ENCODE results near the gene CDC45.

The CDC45 gene

DNA sequence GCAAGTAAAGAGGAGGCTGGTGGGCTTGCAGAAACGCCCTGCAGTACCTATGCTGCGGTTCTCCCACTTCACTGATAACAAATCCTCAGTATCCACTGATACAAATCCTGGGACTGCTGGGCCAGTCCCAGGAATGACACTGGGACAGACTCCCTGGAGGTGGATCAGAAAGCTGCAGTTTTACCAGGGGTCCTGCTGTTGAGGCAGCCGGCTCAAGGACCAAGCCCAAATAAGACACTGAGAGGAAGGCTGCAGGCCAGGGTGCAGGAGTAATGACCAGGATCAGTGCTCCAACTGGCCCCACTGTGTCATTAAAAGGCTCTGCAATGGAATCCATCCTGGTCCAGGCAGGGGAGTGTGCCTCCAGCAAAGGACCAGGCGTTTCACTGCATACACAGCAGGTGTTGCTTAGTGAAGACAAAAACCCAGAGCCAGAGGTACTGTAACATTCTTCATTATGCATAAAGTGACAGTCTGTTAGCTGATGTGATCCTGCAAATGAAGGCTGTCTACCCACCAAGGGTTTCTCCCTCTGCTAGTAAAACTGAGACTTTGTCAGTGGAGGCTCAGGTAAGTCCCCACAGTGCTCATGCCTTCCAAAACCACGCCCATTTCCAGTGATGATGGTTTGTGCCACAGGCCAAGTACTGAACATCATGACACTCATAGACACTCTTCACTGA is 30.8 kb upstream of the CDC45 start:
- no peak for DNase-seq

DNA sequence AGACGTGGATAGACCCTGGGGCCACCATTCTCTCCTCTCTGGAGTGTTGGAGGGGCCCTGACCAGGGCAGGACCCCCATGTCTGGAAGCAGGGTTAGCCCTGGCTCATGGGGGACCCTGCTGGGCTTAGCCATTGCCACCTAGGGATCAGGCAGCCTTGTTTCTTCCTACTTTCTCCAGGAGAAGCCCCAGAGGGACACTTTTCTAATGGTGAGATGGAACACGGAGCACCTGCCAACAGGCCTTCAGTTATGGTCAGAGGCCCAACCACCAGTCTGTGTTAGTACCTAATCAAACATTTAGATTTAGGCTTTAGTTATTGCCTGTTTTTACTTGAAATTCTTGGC is 30.3 kb upstream of the CDC45 start:
- DNase-seq, result no peak

DNA sequence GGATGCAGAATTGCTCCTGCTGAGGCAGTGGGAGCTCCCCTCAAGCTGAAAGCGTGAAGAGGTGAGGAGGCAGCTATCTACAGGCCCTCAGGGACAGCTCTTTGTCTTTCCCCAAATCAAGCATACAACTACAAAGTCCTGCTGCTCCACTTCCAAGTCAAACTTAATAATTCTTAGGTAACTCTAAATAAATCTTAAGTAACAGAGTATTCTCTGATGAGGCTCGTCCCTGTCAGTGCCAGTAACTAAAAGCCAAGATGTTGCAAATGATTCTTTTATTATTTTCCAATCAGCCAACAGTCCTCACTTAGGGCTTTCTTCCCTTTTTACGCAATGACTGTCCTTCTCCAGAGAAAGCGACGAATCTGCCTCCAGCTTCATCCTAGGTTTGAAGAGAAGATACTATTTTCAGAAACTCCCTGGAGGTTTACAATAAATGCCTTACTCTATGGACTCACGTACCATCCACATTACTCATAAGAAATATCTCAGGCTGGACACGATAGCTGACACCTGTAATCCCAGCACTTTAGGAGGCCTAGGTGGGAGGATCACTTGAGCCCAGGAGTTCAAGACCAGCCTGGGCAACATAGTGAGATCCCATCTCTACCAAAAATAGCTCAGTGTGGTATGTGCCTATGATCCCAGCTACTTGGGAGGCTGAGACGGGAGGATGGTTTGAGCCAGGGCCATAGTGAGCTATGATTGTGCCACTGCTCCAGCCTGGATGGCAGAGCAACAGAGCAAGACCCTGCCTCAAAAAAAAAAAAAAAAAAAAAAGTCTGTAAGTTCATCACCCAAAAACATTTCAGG is 29.2 kb upstream of the CDC45 start:
- DNase-seq, result no peak

DNA sequence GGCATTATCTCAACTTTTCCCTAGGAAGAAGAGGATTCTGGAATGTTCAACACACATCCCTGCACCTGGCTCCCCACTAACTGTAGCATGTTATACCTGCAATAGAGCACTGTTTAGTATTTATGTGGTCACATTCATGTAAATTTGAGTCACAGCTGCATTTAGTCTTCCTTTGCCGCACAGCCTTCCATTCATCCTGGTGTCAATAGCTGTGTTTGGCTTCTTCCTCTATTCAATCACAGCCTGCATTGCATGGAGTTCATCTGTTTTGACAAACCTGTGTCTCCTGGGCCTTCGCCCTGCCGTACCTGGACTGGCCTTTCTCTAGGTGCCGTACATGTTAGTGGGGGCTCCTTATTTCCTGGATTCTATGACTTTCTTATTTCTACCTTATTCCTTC is 28.1 kb upstream of the CDC45 start:
- DNase-seq, result no peak

DNA sequence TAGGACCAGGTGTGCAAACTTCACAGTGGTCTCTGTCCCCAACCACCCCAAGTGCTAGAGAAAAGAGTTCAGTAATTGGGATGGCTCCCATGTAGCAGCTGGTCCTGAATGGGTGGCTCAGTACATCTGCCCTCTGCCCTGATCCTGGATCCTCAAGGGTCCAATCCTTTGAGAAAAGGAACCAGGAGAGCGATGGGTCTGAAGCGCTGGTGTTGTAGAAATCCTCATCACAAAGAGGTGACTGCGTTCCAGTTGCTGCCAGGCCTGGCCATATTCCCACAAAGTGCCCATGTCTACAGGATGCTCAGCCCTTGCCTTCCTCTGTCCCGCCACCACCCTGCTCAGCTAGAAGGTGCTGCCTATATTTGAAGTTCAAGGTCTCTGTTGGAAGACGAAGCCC is 26.0 kb upstream of the CDC45 start:
- no peak for DNase-seq

DNA sequence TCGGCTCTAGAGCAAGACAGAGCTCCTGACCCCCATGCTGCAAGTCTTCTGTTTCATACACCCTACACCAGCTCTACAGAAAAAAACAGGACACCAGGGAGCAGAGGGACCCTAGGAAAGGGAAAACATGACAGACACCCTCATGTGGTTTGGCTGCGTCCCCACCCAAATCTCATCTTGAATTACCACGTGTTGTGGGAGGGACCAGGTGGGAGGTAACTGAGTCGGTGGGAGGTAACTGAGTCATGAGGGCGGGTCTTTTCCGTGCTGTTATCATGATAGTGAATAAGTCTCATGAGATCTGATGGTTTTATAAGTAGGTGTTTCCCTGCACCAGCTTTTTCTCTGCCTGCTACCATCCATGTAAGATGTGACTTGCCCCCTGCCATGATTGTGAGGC is 25.6 kb upstream of the CDC45 start:
- DNase-seq, result peak; percentile 20

DNA sequence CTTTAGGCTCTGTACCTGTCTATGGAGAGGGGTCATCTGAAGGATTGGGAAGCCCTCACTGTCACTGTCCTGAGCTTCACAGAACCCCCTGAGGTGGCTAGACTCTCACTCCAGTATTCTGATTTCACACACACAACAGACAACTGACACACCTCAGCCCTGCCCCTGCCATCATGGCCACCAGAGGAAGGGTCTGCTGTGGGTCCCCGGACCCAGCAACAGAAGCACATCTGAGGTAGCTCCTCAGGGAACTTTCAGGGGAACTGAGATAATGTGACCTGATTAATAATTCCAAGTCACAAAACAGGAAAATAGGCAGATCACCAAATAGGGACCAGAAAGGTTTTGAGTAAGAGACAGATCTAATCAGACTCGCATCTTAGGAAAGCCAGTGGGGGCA is 24.7 kb upstream of the CDC45 start:
- no peak for DNase-seq

DNA sequence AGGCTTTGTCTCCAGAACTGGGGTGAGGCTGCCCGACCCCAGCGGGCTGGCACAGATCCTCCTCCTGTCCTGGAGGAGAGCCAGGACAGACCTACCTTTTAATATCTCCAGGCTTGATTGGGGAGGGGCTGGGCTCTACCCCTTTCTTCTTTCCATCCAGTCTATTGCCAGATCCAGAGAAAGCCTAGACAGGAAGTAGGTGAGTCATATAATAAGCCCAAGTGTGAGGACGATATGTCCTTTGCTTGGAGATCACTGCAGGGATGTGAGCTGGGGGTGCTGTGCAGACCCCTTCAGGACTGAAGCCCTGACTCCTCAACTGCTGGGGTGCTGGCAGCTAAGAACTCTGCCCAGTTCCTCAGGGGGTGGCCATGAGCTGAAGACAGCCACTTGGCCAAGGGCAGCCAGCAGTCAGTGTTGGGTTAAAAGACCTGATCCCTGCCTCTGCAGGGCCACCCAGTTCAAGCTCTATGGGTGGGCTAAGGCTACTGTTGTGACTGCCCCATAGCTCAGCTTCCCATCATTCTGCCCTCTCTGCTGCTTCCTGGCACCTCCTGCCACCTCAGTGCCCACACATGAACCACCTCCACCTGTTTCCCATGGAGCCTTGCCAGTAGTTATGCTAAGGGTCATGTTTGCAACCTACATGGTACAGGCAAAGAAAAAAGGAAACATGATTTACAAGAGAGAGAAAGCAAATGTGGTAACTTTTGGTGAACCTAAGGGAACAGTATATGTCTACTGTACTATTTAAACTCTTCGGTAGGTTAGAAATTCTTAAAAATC is 23.9 kb upstream of the CDC45 start:
- DNase-seq, result no peak

DNA sequence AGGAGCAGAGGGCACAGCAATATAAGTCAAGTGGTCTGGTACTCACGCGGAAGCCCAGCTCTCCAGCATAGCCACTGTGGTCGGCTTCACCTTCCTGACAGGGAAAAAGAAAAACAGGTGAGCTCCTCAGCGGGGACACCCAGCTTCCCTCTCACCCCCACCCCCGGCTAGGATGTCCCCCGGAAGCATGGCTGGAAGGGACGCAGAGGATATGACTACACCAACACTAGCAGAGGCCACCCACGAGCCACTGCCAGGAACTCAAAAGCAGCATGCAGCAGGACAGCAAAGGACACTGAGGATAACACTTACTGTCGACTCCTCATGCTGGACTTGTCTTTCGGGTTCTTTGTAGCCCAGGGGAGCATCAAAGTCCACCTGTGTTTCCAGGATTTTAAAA is 23.2 kb upstream of the CDC45 start:
- DNase-seq, result no peak

DNA sequence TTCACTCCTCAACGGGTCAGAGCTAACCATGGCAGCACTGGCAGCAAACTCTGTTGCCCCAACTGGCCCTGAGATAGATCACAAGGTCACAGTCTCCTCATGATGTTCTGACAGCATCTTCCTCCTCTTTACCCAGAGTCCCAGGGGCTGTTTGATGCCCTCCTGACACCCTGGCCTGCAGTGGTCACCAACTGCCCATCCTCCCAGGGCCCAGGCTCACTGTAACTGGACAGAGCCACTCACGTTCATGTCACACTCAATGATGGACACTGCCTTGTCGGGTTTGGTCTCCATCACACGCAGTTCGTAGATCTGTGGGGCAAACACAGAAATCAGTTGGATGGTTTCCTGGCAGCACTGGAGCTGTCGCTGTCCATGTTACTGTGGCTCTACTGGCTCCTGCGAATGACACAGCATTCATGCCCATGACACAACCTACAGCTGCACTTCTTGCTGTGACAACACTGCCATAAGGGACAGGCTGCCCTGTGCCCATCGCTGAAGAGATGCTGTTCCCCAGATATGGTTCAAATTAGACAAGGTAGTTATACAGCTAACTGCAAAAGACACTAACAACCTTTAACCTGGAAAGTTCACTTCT is 21.8 kb upstream of the CDC45 start:
- no peak for DNase-seq

DNA sequence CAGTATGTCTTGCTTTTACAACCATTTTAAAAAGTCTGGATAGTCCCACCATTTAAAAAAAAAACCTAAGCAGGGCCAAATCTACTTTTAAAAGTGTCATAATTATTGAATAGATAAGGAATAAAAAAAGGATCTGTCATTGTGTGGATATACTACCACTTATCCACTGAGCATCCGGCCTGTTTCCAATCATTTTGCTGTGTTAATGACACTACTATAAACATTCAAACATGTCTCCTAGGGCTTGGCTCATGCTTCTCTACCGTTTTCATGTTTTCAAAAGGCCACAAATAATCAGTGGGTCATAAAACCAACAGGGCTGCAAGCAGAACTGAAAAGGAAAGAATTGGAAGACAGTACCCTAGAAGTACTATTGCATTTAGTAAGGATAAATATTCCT is 19.7 kb upstream of the CDC45 start:
- DNase-seq, result no peak

DNA sequence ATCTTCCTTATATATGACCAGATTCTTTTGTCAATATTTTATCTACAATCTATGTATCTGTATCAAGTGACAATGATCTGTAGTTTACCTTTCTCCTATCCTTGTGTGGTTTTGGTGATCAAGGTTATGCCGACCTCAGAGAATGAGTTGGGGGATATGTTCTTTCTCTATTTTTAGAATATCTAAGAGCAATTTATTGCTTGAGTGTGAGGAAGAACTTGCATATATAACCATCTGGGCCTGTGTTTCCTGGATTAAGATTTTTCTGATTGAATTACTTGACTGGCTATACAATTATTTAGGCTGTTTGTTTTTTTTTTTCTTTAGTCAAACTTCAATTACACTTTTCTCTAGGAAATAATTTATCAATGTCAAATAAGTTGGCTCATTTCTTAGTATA is 18.2 kb upstream of the CDC45 start:
- no peak for DNase-seq

DNA sequence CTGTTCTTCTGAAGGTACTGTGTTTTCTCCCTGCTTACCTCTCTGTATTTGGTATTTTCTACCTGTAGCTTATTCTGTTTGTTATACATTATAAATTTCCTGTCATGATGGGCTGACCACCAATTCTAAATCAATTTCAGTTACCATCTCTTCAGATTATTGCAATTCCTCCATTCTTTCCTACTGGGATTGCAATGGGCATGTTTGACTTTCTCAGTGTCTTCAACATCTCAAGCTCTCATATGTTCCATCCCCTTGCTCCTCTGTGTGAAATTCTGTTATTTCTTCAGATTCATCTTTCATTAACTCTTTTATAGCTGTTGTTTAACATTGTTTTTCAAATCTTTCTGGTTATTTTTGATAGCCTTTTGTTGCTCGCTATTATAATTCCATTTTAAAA is 16.7 kb upstream of the CDC45 start:
- DNase-seq, result no peak

DNA sequence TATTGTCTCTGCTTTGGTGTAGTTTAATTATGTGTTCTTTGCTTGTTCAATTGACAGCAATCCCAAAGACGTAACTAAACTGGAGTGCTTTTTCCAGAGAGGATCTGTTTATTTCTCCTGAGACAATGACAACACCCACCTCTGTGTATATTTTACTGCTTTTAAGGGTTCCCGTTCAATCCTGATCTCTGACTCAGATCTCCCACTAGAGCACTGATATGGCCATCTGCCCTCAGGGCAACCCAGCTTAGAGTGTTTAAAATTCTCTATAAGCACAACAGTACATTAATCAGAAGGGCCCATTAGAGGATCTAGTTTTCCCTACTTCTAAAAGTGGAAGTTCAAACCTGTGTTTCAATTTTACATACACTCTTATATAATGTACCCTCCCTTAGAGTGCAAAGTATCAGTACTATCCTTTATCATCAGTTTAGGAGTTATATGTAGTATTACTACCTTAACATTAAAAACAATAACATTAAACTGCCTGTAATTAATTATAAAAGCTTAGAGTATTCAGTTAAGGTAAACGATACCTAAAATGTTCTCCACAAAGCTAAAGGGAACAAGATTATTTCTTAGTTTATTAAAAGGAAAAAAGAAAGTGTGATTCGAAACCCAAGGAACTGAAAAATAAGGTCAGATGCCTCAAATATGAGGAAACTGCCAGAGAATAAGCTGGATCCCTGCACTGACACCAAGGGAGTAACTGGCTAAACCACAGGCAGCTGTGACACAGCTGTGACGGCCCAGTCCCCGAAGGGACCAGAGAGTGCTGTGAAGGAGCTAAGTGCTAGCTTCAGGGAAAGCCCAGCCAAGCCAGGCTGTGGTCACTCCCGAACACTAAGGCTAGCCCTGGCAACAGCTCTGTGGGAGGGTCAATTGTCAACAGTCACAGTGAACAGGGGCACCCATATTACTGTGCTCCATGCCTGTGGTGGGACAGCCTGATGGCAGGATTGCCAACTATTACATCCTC is 15.9 kb upstream of the CDC45 start:
- DNase-seq, result no peak

DNA sequence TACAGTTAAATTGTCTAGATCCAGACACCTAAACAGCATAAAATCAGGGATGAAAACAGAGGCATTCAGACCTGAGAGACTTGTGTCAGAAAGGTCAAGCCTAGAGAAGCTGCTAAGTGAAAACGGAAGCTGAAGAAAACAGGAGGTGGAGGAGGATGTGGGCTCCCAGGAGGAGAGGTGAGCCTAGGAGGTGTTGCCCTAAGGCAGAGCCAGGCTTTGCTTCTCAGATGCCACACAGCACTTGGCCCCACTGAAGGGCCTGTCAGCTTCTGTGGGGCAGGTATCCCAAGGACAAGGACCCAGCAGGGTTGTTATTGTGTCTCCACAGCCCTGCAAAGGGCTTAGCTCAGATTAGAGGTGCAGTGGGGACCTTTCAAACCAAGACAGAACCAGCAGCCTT is 15.2 kb upstream of the CDC45 start:
- no peak for DNase-seq

DNA sequence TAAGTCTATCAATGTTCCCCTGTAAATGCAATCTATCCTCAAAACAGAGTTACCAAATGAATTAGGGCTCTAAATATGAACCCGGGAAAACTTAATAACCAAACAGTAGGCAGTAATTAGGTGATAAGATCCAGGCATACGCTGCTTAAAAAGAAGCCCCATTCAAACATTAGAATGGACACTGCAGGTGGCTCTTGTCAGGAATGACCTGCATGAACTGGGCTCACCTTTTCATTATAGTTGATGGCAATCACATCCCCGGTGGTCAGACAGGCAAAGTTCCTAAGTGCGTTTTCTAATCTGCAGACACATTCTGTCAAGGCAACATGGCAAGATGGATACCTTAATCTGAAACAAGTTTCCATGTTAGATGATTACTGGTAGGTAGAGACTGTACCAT is 14.7 kb upstream of the CDC45 start:
- no peak for DNase-seq

DNA sequence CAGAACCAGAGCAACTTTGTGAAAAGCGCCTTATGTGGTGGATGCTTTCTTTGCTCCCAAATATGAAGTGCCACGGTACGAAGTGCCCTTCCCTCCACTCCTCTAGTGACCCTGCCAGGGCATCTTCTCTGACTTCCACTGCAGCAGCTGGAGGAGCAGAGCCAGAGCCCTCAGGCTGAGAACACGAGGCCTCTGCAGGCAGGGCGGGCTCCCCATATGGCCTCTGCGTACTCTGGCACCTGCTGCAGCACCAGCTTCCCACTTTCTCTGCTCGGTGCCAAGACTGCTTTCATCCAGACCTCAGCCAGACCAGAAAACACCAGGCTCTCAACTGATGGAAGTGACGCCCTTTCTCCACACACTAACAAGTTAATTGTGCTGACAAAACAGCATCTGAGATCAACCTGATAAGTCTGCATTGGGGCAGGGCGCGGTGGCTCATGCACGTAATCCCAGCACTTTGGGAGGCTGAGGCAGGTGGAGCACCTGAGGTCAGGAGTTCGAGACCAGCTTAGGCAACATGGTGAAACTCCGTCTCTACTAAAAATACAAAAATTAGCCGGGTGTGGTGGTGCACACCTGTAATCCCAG is 13.5 kb upstream of the CDC45 start:
- DNase-seq, result no peak

DNA sequence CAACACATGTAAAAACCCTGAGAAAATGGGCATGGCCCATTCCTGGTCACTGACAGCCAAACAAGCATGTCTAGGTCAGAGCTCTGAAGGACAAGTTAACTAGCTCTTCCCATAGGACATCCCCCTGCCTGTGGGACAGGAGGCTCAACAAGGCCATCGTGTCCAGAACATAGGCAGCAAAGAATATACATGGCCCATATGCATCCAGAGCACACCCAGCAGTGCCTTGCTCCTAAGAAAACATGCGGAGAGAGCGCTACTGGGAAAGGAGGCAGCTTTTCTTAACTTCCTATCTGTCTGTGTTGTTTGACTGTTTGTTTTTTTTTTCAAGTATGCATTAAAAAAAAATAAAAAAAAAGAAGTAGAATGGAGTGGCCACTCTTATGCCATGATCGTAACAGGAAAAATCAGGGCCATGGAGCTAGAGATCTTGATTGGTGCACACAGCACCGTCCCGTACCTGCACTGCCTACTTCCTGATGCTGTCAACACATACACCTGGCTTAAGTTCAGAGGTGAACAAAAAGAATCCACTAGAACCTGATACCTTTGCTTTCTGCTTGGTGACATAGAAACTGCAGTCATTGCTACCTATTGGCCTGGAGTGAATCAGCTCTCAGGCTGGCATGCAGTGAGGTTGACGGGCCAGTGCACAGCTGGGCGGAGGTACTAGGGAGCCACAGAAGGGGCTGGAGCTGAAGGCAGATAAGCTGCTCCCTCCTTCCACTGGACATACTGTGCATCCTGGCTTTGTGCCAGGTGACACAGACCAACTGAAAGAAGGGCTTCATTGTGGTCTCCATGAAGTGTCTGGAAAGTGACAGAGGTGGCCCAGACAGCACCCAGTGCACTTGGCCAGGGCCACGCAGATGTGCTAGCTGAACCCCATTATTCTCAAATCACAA is 12.6 kb upstream of the CDC45 start:
- peak; percentile 35 for DNase-seq

DNA sequence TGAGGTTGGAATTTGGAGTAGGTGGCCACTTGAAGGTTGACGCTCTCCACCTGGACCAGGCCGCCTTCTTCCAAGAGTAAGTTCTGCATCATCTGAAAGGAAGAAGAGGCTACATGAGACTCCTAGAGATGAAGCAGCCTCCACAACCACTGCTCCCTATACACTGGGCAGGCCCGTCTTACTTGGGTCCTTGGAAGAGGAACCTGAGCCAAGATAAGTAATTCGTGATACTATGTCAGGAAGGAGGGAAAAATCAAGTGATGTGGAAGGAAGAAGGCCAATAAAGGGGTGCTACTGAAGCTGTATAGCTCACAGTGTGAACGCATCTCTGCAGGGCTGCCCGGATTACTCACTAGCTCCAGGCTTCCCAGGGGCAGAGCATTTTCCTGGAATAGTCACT is 11.8 kb upstream of the CDC45 start:
- DNase-seq, result no peak

DNA sequence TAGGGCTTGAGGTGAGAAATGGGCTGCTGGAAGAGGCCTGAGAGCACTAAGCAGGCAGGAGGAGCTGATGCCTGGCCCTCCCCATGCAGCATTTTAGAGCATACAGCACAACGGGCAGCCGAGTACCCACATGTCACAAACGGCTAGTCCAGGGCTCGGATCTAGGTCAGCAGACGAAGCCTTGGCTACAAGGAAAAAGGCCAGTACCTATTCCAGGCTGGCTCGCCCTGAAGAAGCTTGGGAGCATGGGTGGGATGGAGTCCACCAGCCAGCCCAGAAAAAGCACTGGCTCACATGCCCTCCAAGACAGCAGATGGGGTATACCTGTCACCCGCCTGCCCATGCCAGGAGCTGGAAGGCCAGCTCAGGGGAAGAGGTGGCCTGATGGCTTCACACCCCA is 10.3 kb upstream of the CDC45 start:
- DNase-seq, result no peak

DNA sequence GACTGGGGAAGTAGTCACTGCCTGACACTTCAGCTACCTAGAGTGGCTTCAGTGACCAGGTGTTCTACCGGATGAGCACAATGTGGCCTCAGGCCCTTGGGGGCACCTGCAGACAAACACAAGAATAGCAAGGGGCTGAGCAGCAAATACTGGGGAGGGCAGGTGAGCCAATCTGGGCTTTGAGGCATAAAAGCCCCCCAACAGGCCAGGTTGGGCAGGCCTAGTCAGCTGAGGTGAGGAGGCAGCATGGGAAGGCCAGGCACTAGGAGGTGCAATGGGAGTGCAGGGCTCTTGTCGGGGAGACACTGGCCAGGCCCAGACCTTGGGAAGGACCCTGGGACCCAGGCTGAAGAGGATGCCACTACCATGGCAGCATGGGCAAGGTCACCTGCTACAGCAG is 9.7 kb upstream of the CDC45 start:
- no peak for DNase-seq

Measured in hematopoietic multipotent progenitor cell treated with erythropoietin and hydrocortisone succinate and interleukin-3 and kit ligand, for 8 days (in vitro differentiated cells).